GM12801 (cell line): ENCODE data around the gene IL17RB.

ENCODE experiments used
- TF ChIP-seq, protein P1 (sequence below): IDR thresholded peaks from one replicate; pipeline ENCODE4 v1.5.1; 2011; ENCODE audit warnings: control low read depth; ENCODE audit not compliant: insufficient read length; ENCODE audit errors: extremely low read depth

IL17RB gene

DNA sequence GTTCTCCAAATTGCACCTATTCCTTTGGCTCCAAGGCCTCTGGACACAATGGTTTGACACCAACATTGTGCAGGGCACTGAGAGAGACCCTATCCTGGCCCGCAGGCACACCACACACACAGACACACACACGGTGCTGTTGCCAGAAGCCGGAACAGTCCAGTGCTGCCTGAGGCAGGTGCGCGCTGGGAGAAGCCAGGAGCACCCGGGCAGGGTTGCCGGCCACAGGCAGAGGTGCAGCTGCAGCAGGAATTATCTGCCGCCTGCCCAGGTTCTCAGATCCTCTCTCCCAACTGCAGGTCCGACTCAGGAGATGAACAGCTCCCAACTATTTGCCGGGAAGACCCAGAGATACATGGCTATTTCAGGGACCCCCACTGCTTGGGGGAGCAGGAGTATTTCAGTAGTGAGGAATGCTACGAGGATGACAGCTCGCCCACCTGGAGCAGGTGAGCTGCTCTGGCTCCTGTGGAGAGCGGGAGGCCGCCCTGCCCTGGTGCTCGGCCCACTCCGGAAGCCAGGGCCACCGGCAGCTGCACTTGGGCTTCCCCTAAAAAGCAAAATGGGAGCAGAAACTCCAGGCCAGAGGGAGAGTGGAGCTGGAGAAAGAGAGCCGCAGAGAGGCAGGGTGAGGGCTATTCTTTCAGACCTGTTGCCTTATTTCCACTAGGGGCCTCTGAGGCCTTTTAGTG, 43.1 kb upstream of the IL17RB start:
- TF ChIP-seq, protein P1, sequence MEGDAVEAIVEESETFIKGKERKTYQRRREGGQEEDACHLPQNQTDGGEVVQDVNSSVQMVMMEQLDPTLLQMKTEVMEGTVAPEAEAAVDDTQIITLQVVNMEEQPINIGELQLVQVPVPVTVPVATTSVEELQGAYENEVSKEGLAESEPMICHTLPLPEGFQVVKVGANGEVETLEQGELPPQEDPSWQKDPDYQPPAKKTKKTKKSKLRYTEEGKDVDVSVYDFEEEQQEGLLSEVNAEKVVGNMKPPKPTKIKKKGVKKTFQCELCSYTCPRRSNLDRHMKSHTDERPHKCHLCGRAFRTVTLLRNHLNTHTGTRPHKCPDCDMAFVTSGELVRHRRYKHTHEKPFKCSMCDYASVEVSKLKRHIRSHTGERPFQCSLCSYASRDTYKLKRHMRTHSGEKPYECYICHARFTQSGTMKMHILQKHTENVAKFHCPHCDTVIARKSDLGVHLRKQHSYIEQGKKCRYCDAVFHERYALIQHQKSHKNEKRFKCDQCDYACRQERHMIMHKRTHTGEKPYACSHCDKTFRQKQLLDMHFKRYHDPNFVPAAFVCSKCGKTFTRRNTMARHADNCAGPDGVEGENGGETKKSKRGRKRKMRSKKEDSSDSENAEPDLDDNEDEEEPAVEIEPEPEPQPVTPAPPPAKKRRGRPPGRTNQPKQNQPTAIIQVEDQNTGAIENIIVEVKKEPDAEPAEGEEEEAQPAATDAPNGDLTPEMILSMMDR: no peak

GRCh38 chr3:53803816-53804695, 42.3 kb upstream of the IL17RB start:
- TF ChIP-seq, protein P1: no peak

- TF ChIP-seq, protein P1: no peak
Observed at GRCh38 chr3:53804697-53805462, 41.5 kb upstream of the IL17RB start.

DNA sequence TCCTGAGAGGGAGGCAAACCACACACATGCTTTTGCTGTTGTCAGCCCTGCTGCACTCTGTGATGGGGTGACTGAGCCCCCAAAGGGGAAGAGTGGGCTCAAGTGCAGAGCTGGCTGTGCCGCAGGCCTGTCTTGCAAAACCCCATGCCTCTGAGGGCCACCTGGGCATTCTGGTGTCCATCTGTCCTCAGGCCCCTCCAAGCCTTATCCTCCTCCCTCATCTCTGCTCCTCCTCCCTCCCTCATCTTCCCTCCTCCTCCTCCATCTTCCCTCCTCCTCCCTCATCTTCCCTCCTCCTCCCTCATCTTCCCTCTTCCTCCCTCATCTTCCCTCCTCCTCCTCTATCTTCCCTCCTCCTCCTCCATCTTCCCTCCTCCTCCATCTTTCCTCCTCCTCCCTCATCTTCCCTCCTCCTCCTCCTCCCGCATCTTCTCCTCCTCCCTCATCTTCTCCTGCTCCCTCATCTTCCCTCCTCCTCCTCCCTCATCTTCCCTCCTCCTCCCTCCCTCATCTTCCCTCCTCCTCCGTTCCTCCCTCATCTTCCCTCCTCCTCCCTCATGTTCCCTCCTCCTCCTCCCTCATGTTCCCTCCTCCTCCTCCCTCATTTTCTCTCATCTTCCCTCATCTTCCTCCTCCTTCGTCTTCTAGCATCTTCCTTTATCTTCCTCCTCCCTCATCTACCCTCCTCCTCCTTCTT, 40.8 kb upstream of the IL17RB start:
- TF ChIP-seq, protein P1: no peak

DNA sequence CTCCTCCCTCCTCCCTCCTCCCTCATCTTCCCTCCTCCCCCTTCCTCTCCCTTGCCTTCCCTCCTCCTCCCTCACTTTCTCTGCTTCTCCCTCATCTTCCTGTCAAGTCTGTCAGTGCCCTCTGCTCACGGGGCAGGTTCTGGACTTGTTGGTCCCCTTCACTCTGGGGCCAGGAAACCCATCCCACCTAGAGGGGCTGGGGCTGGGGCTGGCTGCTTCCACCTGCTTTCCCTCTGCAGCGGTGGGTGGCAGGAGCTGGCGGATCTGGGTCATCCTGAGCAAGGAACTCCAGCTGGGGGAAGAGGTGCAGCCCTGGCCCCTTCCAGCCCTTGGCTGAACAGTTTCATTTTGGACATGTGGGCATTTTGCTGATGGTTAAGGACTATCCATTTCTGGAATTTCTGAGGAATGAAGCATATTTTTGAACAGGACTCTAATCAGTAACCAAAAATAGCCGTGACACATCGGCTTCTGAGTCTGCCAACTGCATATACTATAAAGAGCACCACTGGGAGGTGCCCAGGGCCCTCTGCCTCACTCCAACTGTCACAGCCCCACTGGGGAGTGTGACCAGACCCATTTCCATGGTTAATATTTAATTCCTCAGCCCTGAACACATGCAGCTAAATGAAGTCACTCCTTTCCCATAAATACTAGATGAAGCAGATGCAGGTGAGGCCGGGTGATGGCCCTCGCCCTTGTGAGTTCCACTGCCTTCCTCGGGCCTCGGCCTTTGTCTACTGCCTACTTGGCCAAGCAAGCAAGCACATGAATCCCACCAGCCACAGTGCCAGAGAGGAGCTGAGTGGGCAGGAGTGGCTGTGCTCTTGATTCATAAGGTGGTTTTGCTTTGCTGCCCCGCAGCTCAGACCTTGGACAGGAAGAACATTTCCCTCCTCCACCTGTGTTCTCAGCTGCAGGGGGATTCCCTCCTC, 39.9 kb upstream of the IL17RB start:
- TF ChIP-seq, protein P1: no peak

DNA sequence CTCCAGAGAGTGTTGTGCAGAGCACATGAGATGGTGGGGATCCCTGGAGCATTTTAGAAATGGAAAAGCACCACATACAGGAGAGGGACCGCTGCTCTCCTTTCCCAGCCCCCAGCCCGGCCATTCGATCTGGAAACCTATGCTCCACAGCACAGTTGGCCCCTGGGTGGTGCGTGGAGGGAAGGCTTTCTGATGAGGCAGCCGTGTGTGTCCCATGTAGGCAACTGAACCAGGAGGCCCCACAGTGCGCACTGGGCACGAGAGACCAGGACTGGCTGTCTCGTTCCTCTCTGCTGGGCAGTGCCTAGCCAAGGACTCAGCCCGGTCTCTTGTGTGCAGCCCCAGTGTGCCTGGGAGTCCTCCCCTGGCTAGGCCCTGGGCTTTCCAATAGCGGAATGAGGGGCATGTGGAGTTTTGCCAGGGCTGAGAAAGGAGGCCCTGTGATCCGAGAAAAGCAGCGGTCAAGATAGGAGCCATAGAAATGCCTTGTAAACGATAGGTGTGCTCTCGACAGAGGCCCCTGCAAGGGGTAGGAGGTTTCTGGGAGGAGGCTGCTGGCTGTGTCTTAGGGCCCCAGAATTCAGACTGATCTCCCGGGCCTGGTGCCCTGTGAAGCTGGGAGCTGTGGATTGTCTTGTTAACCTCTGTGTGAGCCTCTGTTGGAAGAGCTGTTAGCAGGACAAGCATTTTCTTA, 39.1 kb upstream of the IL17RB start:
- TF ChIP-seq, protein P1: no peak
